A549 (cell line): ENCODE measurements around the gene RBM6. TPM values are rescaled to one million over a fixed set of nuclear protein-coding genes. Genes with fewer than 3 reads are reported as not detected.
A peak's percentile ranks its signal among the peaks of the same experiment; 100 is the strongest.

Experiments used
- ATAC-seq, 2 experiments: fragments of 200-7000 bp in 1 of 2; fragments of >200 bp in 1 of 2; cut with Nextera tagmentation in 1 of 2; cut with Tn5 transposase in 1 of 2; 3 replicates each; pipeline versions ENCODE4 v1.8.0 to v1.9.1; 2018 to 2020; ENCODE audit warnings: mild to moderate bottlenecking in 1 of 2, moderate library complexity in 1 of 2
- CTCF ChIA-PET: fragments of 300-600 bp; sonication (Branson Sonifier 250); formaldehyde crosslinking; extraction: SDS; loops from one replicate; lab custom pipeline; 2021; ENCODE audit warnings: antibody characterized with exemption, inconsistent platforms; lab: Yijun Ruan, JAX
- POLR2A ChIA-PET: fragments of 350-600 bp; formaldehyde crosslinking; extraction: SDS; loops from one replicate; lab custom pipeline; 2021; ENCODE audit warnings: antibody characterized with exemption, inconsistent platforms; lab: Yijun Ruan, JAX
- DNase-seq, 2 experiments: peaks; one replicate each; pipeline versions ENCODE4 v3.0.0 to v3.0.0-alpha.2; 2011 to 2016; ENCODE audit warnings: low read depth in 1 of 2, low spot score in 1 of 2
- FAIRE-seq: peaks from 2 replicates; lab custom pipeline; 2011; peaks lifted over from hg19 to GRCh38; lab: Jason Lieb, UNC
- H3K27ac ChIP-seq, 2 experiments: fragments of >200 bp; sonication (Bioruptor Twin); formaldehyde crosslinking; 3 replicates each; pipeline ENCODE4 v1.5.1; 2016 to 2017
- H3K4me1 ChIP-seq: fragments of >200 bp; sonication (Bioruptor Twin); formaldehyde crosslinking; 3 replicates; pipeline ENCODE4 v1.6.1; 2016
- H3K4me2 ChIP-seq: fragments of >200 bp; sonication (Bioruptor Twin); formaldehyde crosslinking; 3 replicates; pipeline ENCODE4 v1.6.1; 2016
- H3K4me3 ChIP-seq: fragments of >200 bp; sonication (Bioruptor Twin); formaldehyde crosslinking; 3 replicates; pipeline ENCODE4 v1.5.1; 2016
- H3K9me3 ChIP-seq: fragments of >200 bp; sonication (Bioruptor Twin); formaldehyde crosslinking; 3 replicates; pipeline ENCODE4 v1.6.1; 2016
- CBX8 ChIP-seq: fragments of 200-600 bp; sonication (generic); IDR thresholded peaks from 2 replicates; pipeline ENCODE4 v1.6.1; 2016
- CTCF ChIP-seq: fragments of >200 bp; sonication (Bioruptor Twin); formaldehyde crosslinking; IDR thresholded peaks from 3 replicates; pipeline ENCODE4 v1.5.1; 2016
- EHMT2 ChIP-seq: fragments of 200-600 bp; sonication (generic); IDR thresholded peaks from 2 replicates; pipeline ENCODE4 v1.6.1; 2016; ENCODE audit warnings: antibody characterized with exemption, low read depth, mild to moderate bottlenecking, moderate library complexity
- FOSL2 ChIP-seq, 2 experiments: fragments of 450-650 bp in 1 of 2; fragments of >200 bp in 1 of 2; sonication (Bioruptor Twin) in 1 of 2; formaldehyde crosslinking; IDR thresholded peaks; 2 replicates each; pipeline versions ENCODE4 v1.5.0 to v1.6.1; 2016 to 2020; ENCODE audit warnings: mild to moderate bottlenecking in 1 of 2, moderate library complexity in 1 of 2
- GATA3 ChIP-seq: IDR thresholded peaks from 2 replicates; pipeline ENCODE4 v1.6.1; 2012; ENCODE audit warnings: borderline replicate concordance
- HDAC2 ChIP-seq: fragments of 200-600 bp; sonication (generic); IDR thresholded peaks from 2 replicates; pipeline ENCODE4 v1.6.1; 2016
- HES2 ChIP-seq: fragments of >200 bp; sonication (Bioruptor Twin); formaldehyde crosslinking; IDR thresholded peaks from 2 replicates; pipeline ENCODE4 v1.6.1; 2016
- JUNB ChIP-seq: fragments of >200 bp; sonication (Bioruptor Twin); formaldehyde crosslinking; IDR thresholded peaks from 2 replicates; pipeline ENCODE4 v1.6.1; 2016
- MAFK ChIP-seq: fragments of 450-650 bp; IDR thresholded peaks from 2 replicates; pipeline ENCODE4 v1.6.1; 2014; ENCODE audit not compliant: partially characterized antibody
- MAZ ChIP-seq: fragments of 150-350 bp; IDR thresholded peaks from 2 replicates; pipeline ENCODE4 v1.6.1; 2014; ENCODE audit warnings: antibody characterized with exemption, low read depth, low read length, borderline replicate concordance
- NFE2L2 ChIP-seq: fragments of 150-350 bp; conservative IDR thresholded peaks from 2 replicates; pipeline ENCODE4 v1.6.1; 2014; ENCODE audit warnings: low read length
- RAD21 ChIP-seq, 2 experiments: fragments of >200 bp in 1 of 2; sonication (Bioruptor Twin) in 1 of 2; formaldehyde crosslinking in 1 of 2; IDR thresholded peaks in 1 of 2; conservative IDR thresholded peaks in 1 of 2; 2 replicates in 1 of 2; 3 replicates in 1 of 2; pipeline ENCODE4 v1.6.1; 2012 to 2018; ENCODE audit warnings: inconsistent platforms in 1 of 2
- RFX5 ChIP-seq: fragments of 450-650 bp; IDR thresholded peaks from 2 replicates; pipeline ENCODE4 v1.7.1; 2014; ENCODE audit warnings: antibody characterized with exemption, mild to moderate bottlenecking, moderate library complexity
- TFCP2L1 ChIP-seq: fragments of 250-450 bp; sonication (Bioruptor Pico); IDR thresholded peaks from 2 replicates; pipeline ENCODE4 v1.5.0; 2021; ENCODE audit warnings: mild to moderate bottlenecking
- ZNF302 ChIP-seq: fragments of 250-450 bp; sonication (Bioruptor Pico); IDR thresholded peaks from 2 replicates; pipeline ENCODE4 v1.9.0; 2021; ENCODE audit warnings: inconsistent platforms, mild to moderate bottlenecking, moderate library complexity
- ZSCAN20 ChIP-seq: fragments of 250-450 bp; sonication (Bioruptor Pico); IDR thresholded peaks from 2 replicates; pipeline ENCODE4 v1.8.0; 2022; ENCODE audit warnings: mild to moderate bottlenecking, moderate library complexity
- WGBS: methylation state at CpG from one replicate; pipeline ENCODE4 v1.1.6; 2017; ENCODE audit errors: missing lambda C conversion rate; 5-methylcytosine and 5-hydroxymethylcytosine counted together
- polyA plus RNA-seq, 4 experiments: library from polyadenylated mRNA; depleted of rRNA in 3 of 4; stranded (reverse); fragments of >200 nt; fragmentation: RNase III in 1 of 4; extraction: RNeasy Plus Mini Kit Qiagen cat#74134 plus additional on column Dnase treatment in 1 of 4; gene quantifications; 2 replicates in 3 of 4; 3 replicates in 1 of 4; pipeline ENCODE4 v1.2.3, GENCODE V29; 2011 to 2017
- TF ChIP-seq, protein P1 (sequence below): IDR thresholded peaks from 2 replicates; pipeline ENCODE4 v1.6.1; 2012
- TF ChIP-seq, protein P2 (sequence below): fragments of 150-350 bp; IDR thresholded peaks from 2 replicates; pipeline ENCODE4 v1.6.1; 2014; ENCODE audit warnings: low read depth, mild to moderate bottlenecking, low read length

RBM6 gene
- polyA plus RNA-seq, 2 of the 4 experiments (the other 2 are of a cell fraction): 40.4 to 44.2 TPM

GRCh38 chr3:49937090-49937489, 2.9 kb upstream of the RBM6 start:
- no peaks in the 10 kb centered on the region for H3K9me3 ChIP-seq
- ATAC-seq: no peak
- no peak overlapping the region for H3K27ac ChIP-seq
- DNase-seq: peak in 1 of 2 experiments; percentile 9
- 0 out of 3 replicates have a peak, but pooled peaks cover 3% of the 10 kb centered on the region for H3K4me1 ChIP-seq
- CTCF ChIA-PET: interaction anchor here (0.7 to 1.0 kb wide), 3 partner anchors 10 to 155 kb away, joined by 3 read pairs; no protein-coding TSS in a partner anchor
- POLR2A ChIA-PET: no interaction called here
- no peak for FAIRE-seq
- no peak for TF ChIP-seq EHMT2
- peak; percentile 85 for TF ChIP-seq MAFK
- no peak overlapping the region for H3K4me3 ChIP-seq
- WGBS: 54% methylated on average over 3 of the region's 3 CpGs
- no peak overlapping the region for H3K4me2 ChIP-seq

DNA sequence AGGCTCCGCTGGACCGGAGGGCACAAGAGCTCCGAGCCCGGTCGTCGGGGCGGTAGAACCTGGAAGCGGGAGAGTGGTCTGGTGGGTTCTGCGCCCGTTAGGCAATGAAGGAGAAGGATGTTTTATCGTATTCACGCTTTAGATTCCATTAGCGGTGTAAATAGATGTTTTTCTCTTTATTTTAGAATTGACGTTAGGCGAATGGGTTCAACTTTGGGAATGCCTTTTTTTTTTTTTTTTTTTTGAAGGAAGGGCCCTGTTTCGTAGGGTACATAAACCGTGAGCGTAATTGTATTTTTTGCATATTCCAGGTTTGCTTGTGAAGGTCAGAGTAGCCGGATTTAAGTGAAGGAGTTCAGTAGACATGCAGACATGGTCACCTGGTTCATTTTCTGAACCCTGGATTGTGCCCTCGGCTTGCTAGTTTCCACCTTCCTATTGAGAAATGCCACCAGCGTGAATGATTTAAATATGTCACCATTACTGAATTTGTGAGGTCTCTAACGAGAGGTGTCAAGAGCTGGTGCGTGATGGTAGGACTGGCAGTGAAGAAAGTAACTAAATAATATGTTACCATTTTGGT, 808 bp downstream of the RBM6 start:
- 0 out of 3 replicates have a peak, but pooled peaks cover 3% of the 10 kb centered on the region for H3K4me1 ChIP-seq
- WGBS: 9% methylated on average over 22 of the region's 23 CpGs
- ChIA-PET POLR2A (interaction anchor here (0.6 to 2.9 kb wide), 5 partner anchors 11 to 138 kb away, joined by 3 to 23 read pairs (median 3); partner anchors contain the start of genes INKA1 and MON1A), CTCF (interaction anchor here (0.6 to 1.0 kb wide), 2 partner anchors 9 to 29 kb away, joined by 3 read pairs; no protein-coding TSS in a partner anchor)
- TF ChIP-seq NFE2L2 (no peak), JUNB (no peak), GATA3 (no peak), HES2 (no peak), RAD21 (conservative IDR thresholded peaks at IDR 0.05 in 1 of 2, IDR thresholded peaks at IDR 0.05 in 1 of 2) (no peak), CTCF (no peak), ZNF302 (CRISPR knock-in tag) (no peak), ZSCAN20 (CRISPR knock-in tag) (no peak), HDAC2 (no peak)
- TF ChIP-seq, protein P1, sequence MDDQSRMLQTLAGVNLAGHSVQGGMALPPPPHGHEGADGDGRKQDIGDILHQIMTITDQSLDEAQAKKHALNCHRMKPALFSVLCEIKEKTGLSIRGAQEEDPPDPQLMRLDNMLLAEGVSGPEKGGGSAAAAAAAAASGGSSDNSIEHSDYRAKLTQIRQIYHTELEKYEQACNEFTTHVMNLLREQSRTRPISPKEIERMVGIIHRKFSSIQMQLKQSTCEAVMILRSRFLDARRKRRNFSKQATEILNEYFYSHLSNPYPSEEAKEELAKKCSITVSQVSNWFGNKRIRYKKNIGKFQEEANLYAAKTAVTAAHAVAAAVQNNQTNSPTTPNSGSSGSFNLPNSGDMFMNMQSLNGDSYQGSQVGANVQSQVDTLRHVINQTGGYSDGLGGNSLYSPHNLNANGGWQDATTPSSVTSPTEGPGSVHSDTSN: no peak
- TF ChIP-seq, protein P2, sequence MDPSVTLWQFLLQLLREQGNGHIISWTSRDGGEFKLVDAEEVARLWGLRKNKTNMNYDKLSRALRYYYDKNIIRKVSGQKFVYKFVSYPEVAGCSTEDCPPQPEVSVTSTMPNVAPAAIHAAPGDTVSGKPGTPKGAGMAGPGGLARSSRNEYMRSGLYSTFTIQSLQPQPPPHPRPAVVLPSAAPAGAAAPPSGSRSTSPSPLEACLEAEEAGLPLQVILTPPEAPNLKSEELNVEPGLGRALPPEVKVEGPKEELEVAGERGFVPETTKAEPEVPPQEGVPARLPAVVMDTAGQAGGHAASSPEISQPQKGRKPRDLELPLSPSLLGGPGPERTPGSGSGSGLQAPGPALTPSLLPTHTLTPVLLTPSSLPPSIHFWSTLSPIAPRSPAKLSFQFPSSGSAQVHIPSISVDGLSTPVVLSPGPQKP: no peak
- peak overlapping the region; percentile 93 to 94 for H3K27ac ChIP-seq
- ATAC-seq (no peak), FAIRE-seq (no peak), DNase-seq (no peak)
- no peaks in the 10 kb centered on the region for H3K9me3 ChIP-seq
- H3K4me2 ChIP-seq: peak overlapping the region; percentile 75
- peak overlapping the region; percentile 79 for H3K4me3 ChIP-seq

DNA sequence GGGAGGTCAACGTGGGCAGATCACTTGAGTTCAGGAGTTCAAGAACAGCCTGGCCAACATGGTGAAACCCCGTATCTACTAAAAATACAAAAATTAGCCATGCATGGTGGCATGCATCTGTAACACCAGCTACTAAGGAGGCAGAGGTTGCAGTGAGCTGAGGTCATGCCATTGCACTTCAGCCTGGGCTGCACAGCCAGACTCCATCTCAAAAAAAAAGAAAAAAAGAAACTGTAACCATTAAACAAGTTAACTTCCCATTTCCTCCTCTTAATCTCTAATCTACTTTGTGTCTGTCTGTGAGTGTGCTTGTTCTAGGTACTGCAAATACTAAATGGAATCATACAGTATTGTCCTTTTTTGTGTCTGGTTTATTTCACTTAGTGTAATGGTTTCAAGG, 2.7 kb downstream of the RBM6 start:
- ATAC-seq: no peak
- FAIRE-seq: no peak
- Histone ChIP-seq H3K27ac (no peak overlapping the region), H3K9me3 (no peaks in the 10 kb centered on the region), H3K4me3 (no peak overlapping the region), H3K4me1 (0 out of 3 replicates have a peak, but pooled peaks cover 3% of the 10 kb centered on the region), H3K4me2 (no peak overlapping the region)
- no peak for TF ChIP-seq FOSL2 (IDR thresholded peaks at IDR 0.05)
- no peak for TF ChIP-seq FOSL2 (CRISPR knock-in tag; IDR thresholded peaks at IDR 0.05)
- no peak for TF ChIP-seq TFCP2L1 (CRISPR knock-in tag)
- TF ChIP-seq ZNF302 (CRISPR knock-in tag): no peak
- no peak for TF ChIP-seq RFX5
- no peak for TF ChIP-seq CBX8
- no peak for TF ChIP-seq HDAC2
- TF ChIP-seq MAZ: no peak
- 78% methylated on average over 2 of the region's 2 CpGs for WGBS
- CTCF ChIA-PET: no interaction called here
- POLR2A ChIA-PET: no interaction called here
- DNase-seq: no peak
